Neural cell (in vitro differentiated cells): Measurements from ENCODE around the gene TMPRSS6. TPM values are rescaled to one million over a fixed set of nuclear protein-coding genes. Genes with fewer than 3 reads are reported as not detected.

Experiments used
- H2AFZ ChIP-seq: fragments of 200-600, 300-800 bp; sonication (generic), shearing (Covaris generic); 2 replicates; pipeline ENCODE4 v1.6.0; 2014; ENCODE audit warnings: low read depth, mild to moderate bottlenecking, antibody characterized with exemption, low read length, moderate library complexity
- H3F3A ChIP-seq: fragments of 200-600 bp; shearing (Covaris generic); 2 replicates; pipeline ENCODE4 v1.6.1; 2016; ENCODE audit warnings: mild to moderate bottlenecking, moderate library complexity, mixed read lengths, antibody characterized with exemption, low read length; ENCODE audit not compliant: insufficient read depth, poor library complexity, severe bottlenecking
- H3K27ac ChIP-seq: fragments of 200-600, 300-800 bp; sonication (generic), shearing (Covaris generic); 2 replicates; pipeline ENCODE4 v1.5.1; 2014; ENCODE audit warnings: mild to moderate bottlenecking, low read length, moderate library complexity
- H3K27me3 ChIP-seq: fragments of 300-800, 200-600 bp; sonication (generic), shearing (Covaris generic); 2 replicates; pipeline ENCODE4 v1.6.0; 2014; ENCODE audit warnings: mild to moderate bottlenecking, low read depth, low read length, moderate library complexity; ENCODE audit not compliant: insufficient read depth
- H3K36me3 ChIP-seq: fragments of 300-800, 200-600 bp; sonication (generic), shearing (Covaris generic); 2 replicates; pipeline ENCODE4 v1.5.1; 2014; ENCODE audit warnings: mild to moderate bottlenecking, antibody characterized with exemption, low read length, moderate library complexity; ENCODE audit not compliant: insufficient read depth
- H3K4me2 ChIP-seq: fragments of 300-800, 200-600 bp; sonication (generic), shearing (Covaris generic); 2 replicates; pipeline ENCODE4 v1.6.0; 2014; ENCODE audit warnings: mild to moderate bottlenecking, low read length
- H3K4me3 ChIP-seq: fragments of 300-800, 200-600 bp; sonication (generic), shearing (Covaris generic); 2 replicates; pipeline ENCODE4 v1.5.1; 2014; ENCODE audit warnings: mild to moderate bottlenecking, low read length, moderate library complexity
- H3K79me2 ChIP-seq: fragments of 200-600 bp; shearing (Covaris generic); replicated peaks from 2 replicates; pipeline ENCODE4 v1.6.0; 2014; ENCODE audit warnings: mild to moderate bottlenecking, low read length, moderate library complexity; ENCODE audit not compliant: insufficient read depth
- H3K9ac ChIP-seq: fragments of 300-800, 200-600 bp; sonication (generic), shearing (Covaris generic); 2 replicates; pipeline ENCODE4 v1.6.1; 2016; ENCODE audit warnings: mild to moderate bottlenecking, low read length, mixed read lengths
- H3K9me2 ChIP-seq: fragments of 200-600 bp; shearing (Covaris generic); 2 replicates; pipeline ENCODE4 v1.6.1; 2016; ENCODE audit warnings: mild to moderate bottlenecking, low read length, mixed read lengths; ENCODE audit not compliant: insufficient read depth
- H3K9me3 ChIP-seq: fragments of 200-600, 300-800 bp; sonication (generic), shearing (Covaris generic); 2 replicates; pipeline ENCODE4 v1.6.1; 2016; ENCODE audit warnings: mild to moderate bottlenecking, mixed run types, low read length, moderate library complexity, mixed read lengths
- H4K20me1 ChIP-seq: fragments of 200-600 bp; shearing (Covaris generic); 2 replicates; pipeline ENCODE4 v1.6.1; 2016; ENCODE audit warnings: mild to moderate bottlenecking, mixed run types; ENCODE audit not compliant: insufficient read depth
- CTCF ChIP-seq: fragments of 450-650 bp; IDR thresholded peaks from 2 replicates; pipeline ENCODE4 v1.5.1; 2014; ENCODE audit warnings: antibody characterized with exemption, mild to moderate bottlenecking, moderate library complexity; ENCODE audit not compliant: poor library complexity, severe bottlenecking
- EP300 ChIP-seq: fragments of 450-650 bp; conservative IDR thresholded peaks from 2 replicates; pipeline ENCODE4 v1.6.1; 2014; ENCODE audit warnings: antibody characterized with exemption, mild to moderate bottlenecking, moderate library complexity; ENCODE audit not compliant: poor library complexity, severe bottlenecking
- EZH2 ChIP-seq: fragments of 200-600, 300-800 bp; shearing (Covaris generic), sonication (generic); IDR thresholded peaks from 2 replicates; pipeline ENCODE4 v1.6.1; 2014; ENCODE audit warnings: antibody characterized with exemption, low read length, borderline replicate concordance, mild to moderate bottlenecking; ENCODE audit not compliant: insufficient read depth, poor library complexity, severe bottlenecking
- MXI1 ChIP-seq: fragments of 450-650 bp; conservative IDR thresholded peaks from 2 replicates; pipeline ENCODE4 v1.6.1; 2014; ENCODE audit warnings: antibody characterized with exemption, mild to moderate bottlenecking; ENCODE audit not compliant: poor library complexity, severe bottlenecking
- POLR2AphosphoS5 ChIP-seq: IDR thresholded peaks from 2 replicates; pipeline ENCODE4 v1.6.1; 2012
- RAD21 ChIP-seq: fragments of 450-650 bp; conservative IDR thresholded peaks from 2 replicates; pipeline ENCODE4 v1.6.1; 2014; ENCODE audit warnings: antibody characterized with exemption, mild to moderate bottlenecking, moderate library complexity
- SMC3 ChIP-seq: fragments of 450-650 bp; conservative IDR thresholded peaks from 2 replicates; pipeline ENCODE4 v1.6.1; 2014; ENCODE audit warnings: antibody characterized with exemption, mild to moderate bottlenecking, moderate library complexity; ENCODE audit not compliant: poor library complexity
- TAF1 ChIP-seq: IDR thresholded peaks from 2 replicates; pipeline ENCODE4 v1.6.1; 2012; ENCODE audit warnings: low read depth
- polyA plus RNA-seq: library from polyadenylated mRNA; depleted of rRNA; stranded (reverse); fragments of >200 nt; gene quantifications from 2 replicates; pipeline ENCODE4 v1.2.3, GENCODE V29; 2014
- TF ChIP-seq, protein P1 (sequence below): IDR thresholded peaks from 2 replicates; pipeline ENCODE4 v1.6.1; 2012; ENCODE audit warnings: borderline replicate concordance

The TMPRSS6 gene
- polyA plus RNA-seq, 1 donor from 2014 or later = not detected

GRCh38 chr22:37020192-37020479, 89.4 kb downstream of the TMPRSS6 start:
- H3F3A ChIP-seq = no peaks in the 10 kb centered on the region
- peak overlapping the region; percentile 73 for H3K9ac ChIP-seq
- H3K4me2 ChIP-seq = peak overlapping the region; percentile 58
- H3K4me3 ChIP-seq = peak overlapping the region; percentile 91
- H3K79me2 ChIP-seq = peaks cover 10% of the 10 kb centered on the region
- no peaks in the 10 kb centered on the region for H3K9me3 ChIP-seq
- TF ChIP-seq EP300 = no peak
- no peak for TF ChIP-seq SMC3
- no peak for TF ChIP-seq CTCF
- TF ChIP-seq RAD21 = no peak
- no peak for TF ChIP-seq EZH2
- no peak for TF ChIP-seq TAF1
- no peak for TF ChIP-seq MXI1
- TF ChIP-seq, protein P1, sequence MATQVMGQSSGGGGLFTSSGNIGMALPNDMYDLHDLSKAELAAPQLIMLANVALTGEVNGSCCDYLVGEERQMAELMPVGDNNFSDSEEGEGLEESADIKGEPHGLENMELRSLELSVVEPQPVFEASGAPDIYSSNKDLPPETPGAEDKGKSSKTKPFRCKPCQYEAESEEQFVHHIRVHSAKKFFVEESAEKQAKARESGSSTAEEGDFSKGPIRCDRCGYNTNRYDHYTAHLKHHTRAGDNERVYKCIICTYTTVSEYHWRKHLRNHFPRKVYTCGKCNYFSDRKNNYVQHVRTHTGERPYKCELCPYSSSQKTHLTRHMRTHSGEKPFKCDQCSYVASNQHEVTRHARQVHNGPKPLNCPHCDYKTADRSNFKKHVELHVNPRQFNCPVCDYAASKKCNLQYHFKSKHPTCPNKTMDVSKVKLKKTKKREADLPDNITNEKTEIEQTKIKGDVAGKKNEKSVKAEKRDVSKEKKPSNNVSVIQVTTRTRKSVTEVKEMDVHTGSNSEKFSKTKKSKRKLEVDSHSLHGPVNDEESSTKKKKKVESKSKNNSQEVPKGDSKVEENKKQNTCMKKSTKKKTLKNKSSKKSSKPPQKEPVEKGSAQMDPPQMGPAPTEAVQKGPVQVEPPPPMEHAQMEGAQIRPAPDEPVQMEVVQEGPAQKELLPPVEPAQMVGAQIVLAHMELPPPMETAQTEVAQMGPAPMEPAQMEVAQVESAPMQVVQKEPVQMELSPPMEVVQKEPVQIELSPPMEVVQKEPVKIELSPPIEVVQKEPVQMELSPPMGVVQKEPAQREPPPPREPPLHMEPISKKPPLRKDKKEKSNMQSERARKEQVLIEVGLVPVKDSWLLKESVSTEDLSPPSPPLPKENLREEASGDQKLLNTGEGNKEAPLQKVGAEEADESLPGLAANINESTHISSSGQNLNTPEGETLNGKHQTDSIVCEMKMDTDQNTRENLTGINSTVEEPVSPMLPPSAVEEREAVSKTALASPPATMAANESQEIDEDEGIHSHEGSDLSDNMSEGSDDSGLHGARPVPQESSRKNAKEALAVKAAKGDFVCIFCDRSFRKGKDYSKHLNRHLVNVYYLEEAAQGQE = no peak
- TF ChIP-seq POLR2AphosphoS5 = no peak
- peak overlapping the region; percentile 56 for H2AFZ ChIP-seq
- no peak overlapping the region for H3K27ac ChIP-seq
- no peaks in the 10 kb centered on the region for H4K20me1 ChIP-seq
- H3K9me2 ChIP-seq = no peaks in the 10 kb centered on the region
- H3K27me3 ChIP-seq = no peaks in the 10 kb centered on the region
- no peaks in the 10 kb centered on the region for H3K36me3 ChIP-seq

- Histone ChIP-seq H3K9me3 (no peaks in the 10 kb centered on the region), H3K27me3 (no peaks in the 10 kb centered on the region), H3K79me2 (peaks cover 10% of the 10 kb centered on the region), H3K9me2 (no peaks in the 10 kb centered on the region), H3K27ac (no peak within 1 kb of the TSS), H3F3A (no peaks in the 10 kb centered on the region), H3K9ac (peak within 1 kb of the TSS; percentile 73), H3K4me3 (peak within 1 kb of the TSS; percentile 91), H3K4me2 (peak within 1 kb of the TSS; percentile 68), H4K20me1 (no peaks in the 10 kb centered on the region), H3K36me3 (no peaks in the 10 kb centered on the region), H2AFZ (peak within 1 kb of the TSS; percentile 56)
- no peak for TF ChIP-seq RAD21
- peak; percentile 51 for TF ChIP-seq CTCF
- TF ChIP-seq, protein P1 = no peak
- no peak for TF ChIP-seq EZH2
- no peak for TF ChIP-seq MXI1
- no peak for TF ChIP-seq SMC3
- no peak for TF ChIP-seq EP300
- no peak for TF ChIP-seq TAF1
- TF ChIP-seq POLR2AphosphoS5 = peak; percentile 21
Measured at GRCh38 chr22:37019309-37020191, 90.0 kb downstream of the TMPRSS6 start, which contains the start of the genes MPST and TST. TSS of gene MPST (plus strand) at chr22:37019742. CDS start at chr22:37019837, 95 bp downstream. TSS of gene TST (minus strand) at chr22:37019447. CDS start at chr22:37018732, 715 bp downstream.
